ENCODE measurements around the gene FAM50A.

DNA sequence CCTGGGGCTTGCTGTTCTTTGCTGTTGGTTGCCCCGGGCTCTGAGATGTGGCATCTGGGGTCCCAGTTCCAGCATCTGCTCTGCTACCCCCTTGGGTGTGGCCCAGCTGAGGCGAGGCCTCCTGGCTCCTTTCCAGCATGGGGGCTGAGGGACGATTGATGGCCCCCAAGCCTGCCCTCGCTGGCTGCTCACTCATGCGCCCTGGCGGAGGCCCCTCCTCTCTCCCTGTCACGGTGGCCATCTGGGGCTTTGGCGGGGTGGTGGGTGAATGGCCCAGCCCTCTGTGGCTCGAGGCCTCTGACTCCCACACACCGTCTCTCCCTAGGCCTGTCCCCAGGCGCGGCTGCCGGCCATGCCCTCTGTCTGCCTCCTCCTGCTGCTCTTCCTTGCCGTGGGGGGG lies 15.9 kb downstream of the FAM50A start:
- no peak for TF ChIP-seq CTCF (conservative IDR thresholded peaks at IDR 0.05 in 1 of 2, IDR thresholded peaks at IDR 0.05 in 1 of 2; ENCODE audit: low read depth in 1 of 2, low read length in 2 of 2)
- no peak for TF ChIP-seq EZH2 (IDR thresholded peaks at IDR 0.05; ENCODE audit: low read length, missing control alignments)

Data from fibroblast of lung (primary cell).